CD14-positive monocyte (primary cell): ENCODE data around the gene SH3GLB2. TPM values are rescaled to one million over a fixed set of nuclear protein-coding genes. Genes with fewer than 3 reads are reported as not detected.
"Not testable (repeated sequence)": the region's sequence is repeated elsewhere in the genome, so short reads cannot be mapped to it uniquely, and the experiment has no call there.

Experiments
- DNase-seq, 3 donors: peaks; one replicate each; pipeline ENCODE4 v3.0.0-alpha.2; 2011 to 2022
- H2AFZ ChIP-seq: 2 replicates; pipeline ENCODE4 v1.6.0; 2012; ENCODE audit warnings: mild to moderate bottlenecking, low read depth, low read length, inconsistent platforms; ENCODE audit not compliant: insufficient read depth, poor library complexity, severe bottlenecking
- H3K27ac ChIP-seq, 2 donors: 1 replicate in 1 of 2; 2 replicates in 1 of 2; pipeline ENCODE4 v1.5.1; 2012 to 2013; ENCODE audit warnings: low read length in 2 of 2, control low read depth in 1 of 2, inconsistent platforms in 1 of 2, low read depth in 1 of 2, mild to moderate bottlenecking in 1 of 2
- H3K27me3 ChIP-seq, 2 donors: one replicate each; pipeline versions ENCODE4 v1.6.0 to v1.6.1; 2011 to 2013; ENCODE audit warnings: low read length in 2 of 2; ENCODE audit not compliant: control insufficient read depth in 2 of 2, insufficient read depth in 2 of 2
- H3K36me3 ChIP-seq, 2 donors: replicated peaks in 1 of 2; 1 replicate in 1 of 2; 2 replicates in 1 of 2; pipeline versions ENCODE4 v1.5.1 to v1.6.1; 2012 to 2013; ENCODE audit warnings: low read length in 2 of 2, control low read depth in 1 of 2, inconsistent platforms in 1 of 2, mild to moderate bottlenecking in 1 of 2; ENCODE audit not compliant: insufficient read depth in 2 of 2, control insufficient read depth in 1 of 2
- H3K4me1 ChIP-seq, 2 donors: 1 replicate in 1 of 2; 2 replicates in 1 of 2; pipeline versions ENCODE4 v1.5.1 to v1.6.1; 2012 to 2013; ENCODE audit warnings: low read length in 2 of 2, control low read depth in 1 of 2, inconsistent platforms in 1 of 2, mild to moderate bottlenecking in 1 of 2, moderate library complexity in 1 of 2; ENCODE audit not compliant: insufficient read depth in 2 of 2, control insufficient read depth in 1 of 2
- H3K4me2 ChIP-seq: replicated peaks from 2 replicates; pipeline ENCODE3; 2012; ENCODE audit warnings: low read length, moderate library complexity, mild to moderate bottlenecking; ENCODE audit not compliant: poor library complexity, severe bottlenecking; ENCODE audit errors: extremely low read depth
- H3K4me3 ChIP-seq, 3 experiments: fragments of 200-600 bp in 1 of 3; sonication (generic) in 1 of 3; replicated peaks in 1 of 3; 1 replicate in 2 of 3; 2 replicates in 1 of 3; pipeline ENCODE4 v1.5.1; 2011 to 2013; ENCODE audit warnings: low read length in 3 of 3, mild to moderate bottlenecking in 3 of 3, control low read depth in 2 of 3, low read depth in 2 of 3, inconsistent platforms in 1 of 3, moderate library complexity in 1 of 3
- H3K79me2 ChIP-seq: 2 replicates; pipeline ENCODE4 v1.6.0; 2012; ENCODE audit warnings: mild to moderate bottlenecking, control low read depth, inconsistent platforms, low read length, moderate library complexity; ENCODE audit not compliant: insufficient read depth
- H3K9ac ChIP-seq: 2 replicates; pipeline ENCODE4 v1.6.0; 2017; ENCODE audit warnings: low read length, mild to moderate bottlenecking; ENCODE audit not compliant: insufficient read depth, poor library complexity, severe bottlenecking
- H3K9me3 ChIP-seq, 2 donors: replicated peaks in 1 of 2; 1 replicate in 1 of 2; 2 replicates in 1 of 2; pipeline versions ENCODE4 v1.5.1 to v1.6.1; 2012 to 2013; ENCODE audit warnings: low read length in 2 of 2, control low read depth in 1 of 2; ENCODE audit not compliant: control insufficient read depth in 1 of 2, insufficient read depth in 1 of 2
- H4K20me1 ChIP-seq: 2 replicates; pipeline ENCODE4 v1.6.0; 2012; ENCODE audit warnings: mild to moderate bottlenecking, low read length, control low read depth, moderate library complexity; ENCODE audit not compliant: insufficient read depth
- H3K27ac Mint-ChIP-seq, 7 donors: one replicate each; pipeline ENCODE4 v1.8.0; 2020; ENCODE audit warnings: mild to moderate bottlenecking in 7 of 7, mixed read lengths in 7 of 7, moderate library complexity in 6 of 7, inconsistent platforms in 2 of 7
- H3K27me3 Mint-ChIP-seq, 3 donors: one replicate each; pipeline ENCODE4 v1.8.0; 2021 to 2022; ENCODE audit warnings: low read depth in 3 of 3, mild to moderate bottlenecking in 3 of 3, mixed read lengths in 3 of 3, moderate library complexity in 3 of 3, inconsistent platforms in 1 of 3
- H3K36me3 Mint-ChIP-seq, 2 donors: one replicate each; pipeline ENCODE4 v1.8.0; 2020; ENCODE audit warnings: mixed read lengths in 2 of 2, inconsistent platforms in 1 of 2, mild to moderate bottlenecking in 1 of 2
- H3K4me1 Mint-ChIP-seq: one replicate; pipeline ENCODE4 v1.8.0; 2020; ENCODE audit warnings: mild to moderate bottlenecking, mixed read lengths
- H3K4me3 Mint-ChIP-seq, 2 donors: one replicate each; pipeline ENCODE4 v1.8.0; 2020; ENCODE audit warnings: mild to moderate bottlenecking in 2 of 2, mixed read lengths in 2 of 2, moderate library complexity in 1 of 2
- H3K9me3 Mint-ChIP-seq, 7 donors: one replicate each; pipeline ENCODE4 v1.8.0; 2020 to 2022; ENCODE audit warnings: mixed read lengths in 7 of 7, mild to moderate bottlenecking in 6 of 7, moderate library complexity in 6 of 7, inconsistent platforms in 2 of 7
- CTCF ChIP-seq: fragments of 200-600 bp; IDR thresholded peaks from one replicate; pipeline ENCODE4 v1.8.0; 2022; ENCODE audit warnings: antibody characterized with exemption, mild to moderate bottlenecking
- WGBS: methylation state at CpG from one replicate; pipeline ENCODE4 v1.1.5; 2013; ENCODE audit warnings: missing lambda C conversion rate; ENCODE audit not compliant: insufficient coverage; 5-methylcytosine and 5-hydroxymethylcytosine counted together
- intact Hi-C, 2 donors: fragments of 100-400 bp; cut with micrococcal nuclease; formaldehyde crosslinking; loops; one replicate each; pipeline versions ENCODE4 v1.15.0 to v1.15.1; 2023
- polyA plus RNA-seq, 3 donors: library from polyadenylated mRNA; depleted of rRNA in 1 of 3; unstranded in 2 of 3; stranded (reverse) in 1 of 3; fragments of 300-500 nt in 2 of 3; fragments of >200 nt in 1 of 3; fragmentation: Illumina TruSeq in 2 of 3; gene quantifications; 1 replicate in 2 of 3; 2 replicates in 1 of 3; pipeline ENCODE4 v1.2.3, GENCODE V29; 2012 to 2021

The SH3GLB2 gene
- polyA plus RNA-seq, 3 donors, result 8.0 to 77.0 (median 25.9) TPM

- Mint-ChIP-seq H3K36me3 (peaks cover 15 to 25% of the 10 kb centered on the region in 2 donors), H3K27ac (peak overlapping the region; percentile 77 to 94 (median 83)), H3K4me3 (peak overlapping the region; percentile 96 to 98), H3K4me1 (peaks cover 24% of the 10 kb centered on the region), H3K9me3 (peaks cover 0 to 1% (median 0%) of the 10 kb centered on the region in 7 donors), H3K27me3 (peaks cover 0 to 1% (median 0%) of the 10 kb centered on the region in 3 donors)
- Histone ChIP-seq H3K4me1 (peaks cover 22 to 26% of the 10 kb centered on the region in 2 donors), H3K9ac (peak overlapping the region; percentile 85), H3K9me3 (no peaks in the 10 kb centered on the region), H3K4me2 (peak overlapping the region; percentile 99), H3K27me3 (no peaks in the 10 kb centered on the region), H3K79me2 (peaks cover 41% of the 10 kb centered on the region), H4K20me1 (peaks cover 16% of the 10 kb centered on the region), H3K36me3 (peaks cover 14 to 22% of the 10 kb centered on the region in 2 donors), H2AFZ (peak overlapping the region; percentile 96), H3K4me3 (peak overlapping the region; percentile 80 to 99 (median 94)), H3K27ac (peak overlapping the region; percentile 10 to 85)
- intact Hi-C loops, result loop anchor here (1.0 to 5.0 kb wide), 3 partner anchors 9 to 44 kb away; partner anchors contain the start of genes DOLPP1 (in 1 of the 2) and SH3GLB2 (in 1 of the 2)
- no peak for TF ChIP-seq CTCF
- DNase-seq, result no peak
- 11% methylated on average over 28 of the region's 32 CpGs for WGBS
Measured at GRCh38 chr9:129036923-129037766, 9.0 kb upstream of the SH3GLB2 start.

GRCh38 chr9:129036241-129036922, 8.3 kb upstream of the SH3GLB2 start, which contains the start of gene MIGA2:
MIGA2 (plus strand) TSS chr9:129036626; CDS start chr9:129040595, 3,969 bp downstream.
- H3K27ac ChIP-seq, result peak within 1 kb of the TSS; percentile 10 to 85
- H3K4me2 ChIP-seq, result peak within 1 kb of the TSS; percentile 99
- Mint-ChIP-seq H3K27me3 (peaks cover 0 to 1% (median 0%) of the 10 kb centered on the region in 3 donors), H3K9me3 (peaks cover 0 to 1% (median 0%) of the 10 kb centered on the region in 7 donors), H3K4me3 (peak within 1 kb of the TSS; percentile 96 to 98), H3K4me1 (peaks cover 24% of the 10 kb centered on the region), H3K36me3 (peaks cover 7 to 17% of the 10 kb centered on the region in 2 donors), H3K27ac (peak within 1 kb of the TSS; percentile 80 to 94 (median 83))
- H3K4me3 ChIP-seq, result peak within 1 kb of the TSS; percentile 80 to 99 (median 94)
- WGBS, result 0% methylated on average over 44 of the region's 49 CpGs
- peaks cover 35% of the 10 kb centered on the region for H3K79me2 ChIP-seq
- H2AFZ ChIP-seq, result peak within 1 kb of the TSS; percentile 96
- intact Hi-C loops, result loop anchor here (1.0 to 5.0 kb wide), 3 partner anchors 8 to 44 kb away; partner anchors contain the start of genes DOLPP1 (in 1 of the 2) and SH3GLB2 (in 1 of the 2)
- TF ChIP-seq CTCF, result no peak
- H3K36me3 ChIP-seq, result peaks cover 6 to 14% of the 10 kb centered on the region in 2 donors
- peak; percentile 96 to 99 (median 97) for DNase-seq
- no peaks in the 10 kb centered on the region for H3K27me3 ChIP-seq
- no peaks in the 10 kb centered on the region for H3K9me3 ChIP-seq
- peak within 1 kb of the TSS; percentile 85 for H3K9ac ChIP-seq
- H4K20me1 ChIP-seq, result peaks cover 16% of the 10 kb centered on the region
- H3K4me1 ChIP-seq, result peaks cover 22 to 26% of the 10 kb centered on the region in 2 donors

GRCh38 chr9:129035838-129036237, 7.7 kb upstream of the SH3GLB2 start:
- H3K9ac ChIP-seq, result peak overlapping the region; percentile 85
- peaks cover 7 to 12% of the 10 kb centered on the region in 2 donors for H3K36me3 Mint-ChIP-seq
- WGBS, result 57% methylated on average over 6 of the region's 13 CpGs

More at GRCh38 chr9:129035838-129036237, 7.7 kb upstream of the SH3GLB2 start:
- Histone ChIP-seq H2AFZ (peak overlapping the region; percentile 96), H4K20me1 (peaks cover 16% of the 10 kb centered on the region), H3K27ac (peak overlapping the region in 1 of 2 donors; percentile 85), H3K4me1 (peaks cover 22 to 26% of the 10 kb centered on the region in 2 donors), H3K79me2 (peaks cover 35% of the 10 kb centered on the region), H3K4me3 (peak overlapping the region; percentile 38 to 99 (median 80)), H3K4me2 (peak overlapping the region; percentile 99)
- Mint-ChIP-seq H3K27ac (peak overlapping the region in 6 of 7 donors; percentile 14 to 91 (median 84)), H3K4me1 (peaks cover 24% of the 10 kb centered on the region), H3K4me3 (peak overlapping the region; percentile 81 to 96)
- H3K27me3 Mint-ChIP-seq, H3K27me3 ChIP-seq, H3K9me3 Mint-ChIP-seq, DNase-seq, H3K36me3 ChIP-seq, H3K9me3 ChIP-seq: not testable (repeated sequence)
- intact Hi-C loops, result loop anchor here (1.0 to 5.0 kb wide), 3 partner anchors 8 to 45 kb away; partner anchors contain the start of genes DOLPP1 (in 1 of the 2) and SH3GLB2 (in 1 of the 2)
